ENCODE data around the gene RPL26. TPM values are rescaled to one million over a fixed set of nuclear protein-coding genes. Genes with fewer than 3 reads are reported as not detected.

The RPL26 gene
- total RNA-seq, 4 donors from 2014 or later, result 851 to 2,184 (median 1,124) TPM

- no peak for DNase-seq
- H3K4me3 ChIP-seq, result no peak overlapping the region
- no peaks in the 10 kb centered on the region for H3K9me3 ChIP-seq
- H3K27ac ChIP-seq, result no peak overlapping the region
- H3K36me3 ChIP-seq, result no peaks in the 10 kb centered on the region
- TF ChIP-seq CTCF (IDR thresholded peaks at IDR 0.05) (no peak), POLR2A (IDR thresholded peaks at IDR 0.05) (no peak)
- H3K27me3 ChIP-seq, result no peaks in the 10 kb centered on the region
- peaks cover 0 to 4% (median 0%) of the 10 kb centered on the region in 4 donors for H3K4me1 ChIP-seq
Observed at GRCh38 chr17:8362651-8363332, 20.2 kb downstream of the RPL26 start.

GRCh38 chr17:8360751-8361150, 22.2 kb downstream of the RPL26 start:
- H3K4me3 ChIP-seq, result no peak overlapping the region
- peaks cover 0 to 4% (median 0%) of the 10 kb centered on the region in 4 donors for H3K4me1 ChIP-seq
- no peaks in the 10 kb centered on the region for H3K9me3 ChIP-seq
- DNase-seq, result no peak
- H3K27ac ChIP-seq, result no peak overlapping the region
- TF ChIP-seq CTCF (IDR thresholded peaks at IDR 0.05), result no peak
- TF ChIP-seq POLR2A (IDR thresholded peaks at IDR 0.05), result no peak
- H3K27me3 ChIP-seq, result no peaks in the 10 kb centered on the region
- H3K36me3 ChIP-seq, result no peaks in the 10 kb centered on the region

GRCh38 chr17:8360260-8360659, 22.7 kb downstream of the RPL26 start:
- Histone ChIP-seq H3K27me3 (no peaks in the 10 kb centered on the region), H3K36me3 (no peaks in the 10 kb centered on the region), H3K27ac (no peak overlapping the region), H3K4me3 (no peak overlapping the region), H3K4me1 (peaks cover 0 to 4% (median 0%) of the 10 kb centered on the region in 4 donors), H3K9me3 (no peaks in the 10 kb centered on the region)
- no peak for DNase-seq
- no peak for TF ChIP-seq CTCF (IDR thresholded peaks at IDR 0.05)
- no peak for TF ChIP-seq POLR2A (IDR thresholded peaks at IDR 0.05)

GRCh38 chr17:8359769-8360168, 23.2 kb downstream of the RPL26 start:
- H3K27ac ChIP-seq, result peak overlapping the region in 2 of 4 donors; percentile 0 to 19
- no peak overlapping the region for H3K4me3 ChIP-seq
- TF ChIP-seq CTCF (IDR thresholded peaks at IDR 0.05), result no peak
- no peaks in the 10 kb centered on the region for H3K27me3 ChIP-seq
- H3K4me1 ChIP-seq, result peaks cover 0 to 4% (median 0%) of the 10 kb centered on the region in 4 donors
- H3K36me3 ChIP-seq, result no peaks in the 10 kb centered on the region
- DNase-seq, result no peak
- H3K9me3 ChIP-seq, result no peaks in the 10 kb centered on the region

- Histone ChIP-seq H3K36me3 (no peaks in the 10 kb centered on the region), H3K4me1 (peaks cover 0 to 4% (median 0%) of the 10 kb centered on the region in 4 donors), H3K27ac (no peak overlapping the region), H3K4me3 (no peak overlapping the region), H3K27me3 (no peaks in the 10 kb centered on the region), H3K9me3 (no peaks in the 10 kb centered on the region)
- no peak for TF ChIP-seq CTCF (IDR thresholded peaks at IDR 0.05)
- no peak for DNase-seq
Observed at GRCh38 chr17:8357910-8358309, 25.1 kb downstream of the RPL26 start.

All from Peyer's patch (tissue), 4 donors.